HEK293 (cell line): ENCODE results near the gene UBAP2.

Source experiments
- CTCF ChIA-PET: fragments of 350-600 bp; formaldehyde crosslinking; extraction: SDS; loops from one replicate; lab custom pipeline; 2021; ENCODE audit warnings: antibody characterized with exemption; lab: Yijun Ruan, JAX
- POLR2A ChIA-PET: fragments of 300-600 bp; formaldehyde crosslinking; extraction: SDS; loops from one replicate; lab custom pipeline; 2020; ENCODE audit warnings: antibody characterized with exemption, inconsistent platforms; lab: Yijun Ruan, JAX
- H3K27ac ChIP-seq: fragments of 200-500 bp; sonication (Bioruptor generic); 2 replicates; pipeline ENCODE4 v1.5.1; 2014; ENCODE audit warnings: low read depth, low read length, control low read depth, inconsistent platforms; ENCODE audit errors: extremely low read depth
- H3K36me3 ChIP-seq, 2 experiments: fragments of 200-500 bp in 1 of 2; sonication (Bioruptor generic) in 1 of 2; 1 replicate in 1 of 2; 2 replicates in 1 of 2; pipeline ENCODE4 v1.5.1; 2014 to 2017; ENCODE audit warnings: inconsistent platforms in 2 of 2, low read length in 2 of 2; ENCODE audit not compliant: control insufficient read depth in 2 of 2, insufficient read depth in 1 of 2
- H3K4me1 ChIP-seq: fragments of 200-500 bp; sonication (Bioruptor generic); 2 replicates; pipeline ENCODE4 v1.5.1; 2014; ENCODE audit warnings: mild to moderate bottlenecking, low read length, inconsistent platforms; ENCODE audit not compliant: control insufficient read depth, insufficient read depth
- H3K4me3 ChIP-seq: 2 replicates; pipeline ENCODE4 v1.5.1; 2011; ENCODE audit warnings: low read depth, mild to moderate bottlenecking, control low read depth, low read length, moderate library complexity
- H3K9me3 ChIP-seq: fragments of 200-500 bp; sonication (Bioruptor generic); 2 replicates; pipeline ENCODE4 v1.5.1; 2014; ENCODE audit warnings: low read depth, low read length, inconsistent platforms; ENCODE audit not compliant: control insufficient read depth, insufficient read depth
- FEZF1 ChIP-seq: fragments of 450-650 bp; formaldehyde crosslinking; IDR thresholded peaks from 2 replicates; pipeline ENCODE4 v1.5.1; 2016; ENCODE audit warnings: missing biosample characterization, missing genetic modification characterization
- KLF1 ChIP-seq: fragments of 450-650 bp; formaldehyde crosslinking; IDR thresholded peaks from 2 replicates; pipeline ENCODE4 v1.5.1; 2016; ENCODE audit warnings: missing biosample characterization, missing genetic modification characterization
- SETDB1 ChIP-seq: IDR thresholded peaks from one replicate; pipeline ENCODE4 v1.6.1; 2017; ENCODE audit warnings: mild to moderate bottlenecking, low read length, moderate library complexity, mixed read lengths; ENCODE audit not compliant: insufficient read length
- ZFP41 ChIP-seq: fragments of 450-650 bp; formaldehyde crosslinking; IDR thresholded peaks from 2 replicates; pipeline ENCODE4 v1.5.1; 2016; ENCODE audit warnings: missing biosample characterization, missing genetic modification characterization, borderline replicate concordance
- ZIC2 ChIP-seq: fragments of 450-650 bp; formaldehyde crosslinking; IDR thresholded peaks from 2 replicates; pipeline ENCODE4 v1.5.1; 2016; ENCODE audit warnings: missing biosample characterization, missing genetic modification characterization
- ZNF133 ChIP-seq: fragments of 450-650 bp; formaldehyde crosslinking; IDR thresholded peaks from 2 replicates; pipeline ENCODE4 v1.5.1; 2016; ENCODE audit warnings: missing biosample characterization, missing genetic modification characterization
- ZNF292 ChIP-seq: fragments of 450-650 bp; formaldehyde crosslinking; IDR thresholded peaks from 2 replicates; pipeline ENCODE4 v1.5.1; 2016; ENCODE audit warnings: low read depth, missing biosample characterization, missing genetic modification characterization, borderline replicate concordance
- ZNF366 ChIP-seq: fragments of 450-650 bp; formaldehyde crosslinking; conservative IDR thresholded peaks from 2 replicates; pipeline ENCODE4 v1.5.1; 2016; ENCODE audit warnings: missing biosample characterization, missing genetic modification characterization
- ZNF48 ChIP-seq: fragments of 450-650 bp; formaldehyde crosslinking; IDR thresholded peaks from 2 replicates; pipeline ENCODE4 v1.5.1; 2016; ENCODE audit warnings: missing biosample characterization, missing genetic modification characterization
- ZNF558 ChIP-seq: fragments of 450-650 bp; formaldehyde crosslinking; IDR thresholded peaks from 2 replicates; pipeline ENCODE4 v1.5.1; 2016; ENCODE audit warnings: missing biosample characterization, missing genetic modification characterization
- ZNF571 ChIP-seq: fragments of 450-650 bp; formaldehyde crosslinking; IDR thresholded peaks from 2 replicates; pipeline ENCODE4 v1.5.0; 2017; ENCODE audit warnings: missing biosample characterization, missing genetic modification characterization
- ZNF785 ChIP-seq: fragments of 450-650 bp; formaldehyde crosslinking; IDR thresholded peaks from 2 replicates; pipeline ENCODE4 v1.5.1; 2016; ENCODE audit warnings: missing biosample characterization, missing genetic modification characterization
- ZNF791 ChIP-seq: fragments of 450-650 bp; formaldehyde crosslinking; IDR thresholded peaks from 2 replicates; pipeline ENCODE4 v1.5.1; 2016; ENCODE audit warnings: missing biosample characterization, missing genetic modification characterization
- TF ChIP-seq, protein P1 (sequence below): fragments of 450-650 bp; formaldehyde crosslinking; IDR thresholded peaks from 2 replicates; pipeline ENCODE4 v1.5.1; 2016; ENCODE audit warnings: missing biosample characterization, missing genetic modification characterization
- TF ChIP-seq, protein P2 (sequence below): fragments of 450-650 bp; IDR thresholded peaks from 2 replicates; pipeline ENCODE4 v1.5.1; 2018; ENCODE audit warnings: missing biosample characterization, missing genetic modification characterization
- TF ChIP-seq, protein P3 (sequence below): fragments of 450-650 bp; formaldehyde crosslinking; IDR thresholded peaks from 2 replicates; pipeline ENCODE4 v1.5.1; 2016; ENCODE audit warnings: missing biosample characterization, missing genetic modification characterization
- TF ChIP-seq, protein P4 (sequence below): fragments of 450-650 bp; formaldehyde crosslinking; IDR thresholded peaks from 2 replicates; pipeline ENCODE4 v1.5.1; 2016; ENCODE audit warnings: missing biosample characterization, missing genetic modification characterization
- TF ChIP-seq, protein P5 (sequence below): fragments of 450-650 bp; formaldehyde crosslinking; IDR thresholded peaks from 2 replicates; pipeline ENCODE4 v1.5.1; 2016; ENCODE audit warnings: missing biosample characterization, missing genetic modification characterization, low read depth
- TF ChIP-seq, protein P6 (sequence below): fragments of 450-650 bp; formaldehyde crosslinking; IDR thresholded peaks from 2 replicates; pipeline ENCODE4 v1.5.1; 2017; ENCODE audit warnings: missing biosample characterization, missing genetic modification characterization
- TF ChIP-seq, protein P7 (sequence below): fragments of 450-650 bp; formaldehyde crosslinking; IDR thresholded peaks from 2 replicates; pipeline ENCODE4 v1.5.1; 2016; ENCODE audit warnings: missing biosample characterization, missing genetic modification characterization

The UBAP2 gene

DNA sequence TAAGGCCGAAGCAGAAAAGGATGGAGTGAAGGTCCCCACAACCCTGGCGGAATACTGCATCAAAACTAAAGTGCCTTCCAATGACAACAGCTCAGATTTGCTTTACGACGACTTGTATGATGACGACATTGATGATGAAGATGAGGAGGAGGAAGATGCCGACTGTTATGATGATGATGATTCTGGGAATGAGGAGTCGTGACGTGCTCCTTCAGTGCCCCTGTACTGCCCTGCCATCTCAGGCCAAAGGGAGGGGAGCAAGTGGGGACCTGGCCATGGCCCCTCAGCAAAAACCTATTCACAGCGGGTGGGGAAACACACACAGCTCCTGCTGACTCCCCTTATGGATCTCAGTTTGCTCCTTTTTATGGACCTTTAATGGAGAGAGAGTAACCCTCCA is 131.7 kb downstream of the UBAP2 start:
- Histone ChIP-seq H3K4me1 (no peaks in the 10 kb centered on the region), H3K36me3 (peaks cover 19 to 91% of the 10 kb centered on the region in 2 experiments), H3K9me3 (no peaks in the 10 kb centered on the region), H3K27ac (no peak overlapping the region)
- CTCF ChIA-PET = interaction anchor here (0.7 to 1.0 kb wide), 2 partner anchors 8 to 10 kb away, joined by 3 to 4 read pairs; no protein-coding TSS in a partner anchor
- POLR2A ChIA-PET = no interaction called here
- TF ChIP-seq ZNF366 (tag by site-specific recombination) = no peak
- TF ChIP-seq ZNF571 = no peak
- TF ChIP-seq, protein P1, sequence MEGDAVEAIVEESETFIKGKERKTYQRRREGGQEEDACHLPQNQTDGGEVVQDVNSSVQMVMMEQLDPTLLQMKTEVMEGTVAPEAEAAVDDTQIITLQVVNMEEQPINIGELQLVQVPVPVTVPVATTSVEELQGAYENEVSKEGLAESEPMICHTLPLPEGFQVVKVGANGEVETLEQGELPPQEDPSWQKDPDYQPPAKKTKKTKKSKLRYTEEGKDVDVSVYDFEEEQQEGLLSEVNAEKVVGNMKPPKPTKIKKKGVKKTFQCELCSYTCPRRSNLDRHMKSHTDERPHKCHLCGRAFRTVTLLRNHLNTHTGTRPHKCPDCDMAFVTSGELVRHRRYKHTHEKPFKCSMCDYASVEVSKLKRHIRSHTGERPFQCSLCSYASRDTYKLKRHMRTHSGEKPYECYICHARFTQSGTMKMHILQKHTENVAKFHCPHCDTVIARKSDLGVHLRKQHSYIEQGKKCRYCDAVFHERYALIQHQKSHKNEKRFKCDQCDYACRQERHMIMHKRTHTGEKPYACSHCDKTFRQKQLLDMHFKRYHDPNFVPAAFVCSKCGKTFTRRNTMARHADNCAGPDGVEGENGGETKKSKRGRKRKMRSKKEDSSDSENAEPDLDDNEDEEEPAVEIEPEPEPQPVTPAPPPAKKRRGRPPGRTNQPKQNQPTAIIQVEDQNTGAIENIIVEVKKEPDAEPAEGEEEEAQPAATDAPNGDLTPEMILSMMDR = no peak
- TF ChIP-seq, protein P2, sequence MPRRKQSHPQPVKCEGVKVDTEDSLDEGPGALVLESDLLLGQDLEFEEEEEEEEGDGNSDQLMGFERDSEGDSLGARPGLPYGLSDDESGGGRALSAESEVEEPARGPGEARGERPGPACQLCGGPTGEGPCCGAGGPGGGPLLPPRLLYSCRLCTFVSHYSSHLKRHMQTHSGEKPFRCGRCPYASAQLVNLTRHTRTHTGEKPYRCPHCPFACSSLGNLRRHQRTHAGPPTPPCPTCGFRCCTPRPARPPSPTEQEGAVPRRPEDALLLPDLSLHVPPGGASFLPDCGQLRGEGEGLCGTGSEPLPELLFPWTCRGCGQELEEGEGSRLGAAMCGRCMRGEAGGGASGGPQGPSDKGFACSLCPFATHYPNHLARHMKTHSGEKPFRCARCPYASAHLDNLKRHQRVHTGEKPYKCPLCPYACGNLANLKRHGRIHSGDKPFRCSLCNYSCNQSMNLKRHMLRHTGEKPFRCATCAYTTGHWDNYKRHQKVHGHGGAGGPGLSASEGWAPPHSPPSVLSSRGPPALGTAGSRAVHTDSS (tag by site-specific recombination) = peak; percentile 90
- TF ChIP-seq ZNF48 (tag by site-specific recombination) = no peak
- 0 out of 2 replicates have a peak, but pooled peaks have one; percentile 9 for TF ChIP-seq ZIC2 (tag by site-specific recombination)
- no peak for TF ChIP-seq ZNF791
- no peak for TF ChIP-seq ZNF133
- TF ChIP-seq ZNF785 = no peak
- TF ChIP-seq, all 188 proteins: peak for 2
- H3K4me3 ChIP-seq = no peak overlapping the region

DNA sequence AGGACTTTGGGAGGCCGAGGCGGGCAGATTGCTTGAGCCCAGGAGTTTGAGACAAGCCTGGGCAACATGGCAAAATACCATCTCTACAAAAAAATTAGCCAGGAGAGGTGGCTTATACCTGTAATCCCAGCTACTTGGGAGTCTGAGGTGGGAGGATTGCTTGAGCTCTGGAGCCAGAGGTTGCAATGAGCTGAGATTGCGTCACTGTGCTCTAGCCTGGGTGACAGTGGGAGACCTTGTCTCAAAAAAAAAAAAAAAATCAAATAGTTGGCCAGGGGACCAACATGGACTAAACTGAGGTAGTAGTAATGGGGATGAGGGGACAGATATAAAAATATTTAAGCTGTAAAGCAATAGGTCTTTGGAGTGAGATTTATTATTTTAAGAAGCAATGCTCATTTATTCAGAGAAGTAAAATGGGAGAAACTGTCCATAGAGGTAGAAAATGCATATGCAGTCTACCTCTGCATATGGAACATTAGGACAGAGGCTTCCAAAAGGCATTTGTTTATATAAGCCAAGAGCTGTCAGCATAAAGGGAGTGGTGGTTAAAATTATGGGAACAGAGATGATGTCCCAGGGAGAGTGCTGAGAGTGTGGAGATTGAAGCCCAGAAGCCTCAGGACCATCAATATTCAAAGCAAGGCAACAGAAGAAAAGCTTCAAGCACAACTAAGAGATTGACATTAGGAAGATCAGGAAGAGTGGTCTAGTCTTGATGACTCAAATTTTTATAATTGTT is 133.6 kb downstream of the UBAP2 start:
- ChIA-PET CTCF (interaction anchor here (0.7 to 5.3 kb wide), 5 partner anchors 9 to 711 kb away, joined by 3 to 34 read pairs (median 6); no protein-coding TSS in a partner anchor), POLR2A (interaction anchor here (0.6 to 0.7 kb wide), 2 partner anchors 102 to 133 kb away, joined by 3 to 4 read pairs; partner anchors contain the start of gene UBAP2)
- 0 out of 2 replicates have a peak, but pooled peaks have one; percentile 12 for TF ChIP-seq KLF1 (tag by site-specific recombination)
- TF ChIP-seq, protein P3, sequence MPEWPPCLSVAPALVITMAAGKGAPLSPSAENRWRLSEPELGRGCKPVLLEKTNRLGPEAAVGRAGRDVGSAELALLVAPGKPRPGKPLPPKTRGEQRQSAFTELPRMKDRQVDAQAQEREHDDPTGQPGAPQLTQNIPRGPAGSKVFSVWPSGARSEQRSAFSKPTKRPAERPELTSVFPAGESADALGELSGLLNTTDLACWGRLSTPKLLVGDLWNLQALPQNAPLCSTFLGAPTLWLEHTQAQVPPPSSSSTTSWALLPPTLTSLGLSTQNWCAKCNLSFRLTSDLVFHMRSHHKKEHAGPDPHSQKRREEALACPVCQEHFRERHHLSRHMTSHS = no peak
- no peak overlapping the region for H3K4me3 ChIP-seq
- peaks cover 22 to 74% of the 10 kb centered on the region in 2 experiments for H3K36me3 ChIP-seq
- H3K27ac ChIP-seq = no peak overlapping the region
- no peaks in the 10 kb centered on the region for H3K9me3 ChIP-seq
- H3K4me1 ChIP-seq = no peaks in the 10 kb centered on the region

DNA sequence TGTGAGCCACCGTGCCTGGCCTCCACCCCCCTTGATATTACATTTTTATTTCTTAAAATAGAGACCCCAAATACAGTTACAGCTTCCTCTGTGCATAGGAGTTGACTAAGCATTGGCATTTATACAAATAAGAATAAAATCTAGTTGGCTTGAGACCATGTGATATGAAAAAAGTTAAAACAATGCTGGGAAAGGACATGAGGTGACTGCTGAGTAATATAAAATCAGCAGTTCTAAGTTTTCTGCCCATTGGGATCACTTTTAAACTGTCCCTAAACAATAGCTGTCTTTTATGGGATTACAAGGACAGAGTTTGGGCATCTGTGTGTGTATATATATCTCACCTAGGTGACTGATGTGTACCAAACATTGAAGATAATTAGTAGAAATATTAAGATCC is 135.1 kb downstream of the UBAP2 start:
- Histone ChIP-seq H3K9me3 (no peaks in the 10 kb centered on the region), H3K27ac (no peak overlapping the region), H3K36me3 (peaks cover 22 to 62% of the 10 kb centered on the region in 2 experiments), H3K4me3 (no peak overlapping the region), H3K4me1 (no peaks in the 10 kb centered on the region)
- CTCF ChIA-PET = interaction anchor here (0.7 to 5.3 kb wide), 4 partner anchors 11 to 176 kb away, joined by 3 to 34 read pairs (median 6); no protein-coding TSS in a partner anchor
- POLR2A ChIA-PET = interaction anchor here (1.2 kb wide), 1 partner anchor 29 kb away, joined by 3 read pairs; no protein-coding TSS in a partner anchor
- TF ChIP-seq, protein P4, sequence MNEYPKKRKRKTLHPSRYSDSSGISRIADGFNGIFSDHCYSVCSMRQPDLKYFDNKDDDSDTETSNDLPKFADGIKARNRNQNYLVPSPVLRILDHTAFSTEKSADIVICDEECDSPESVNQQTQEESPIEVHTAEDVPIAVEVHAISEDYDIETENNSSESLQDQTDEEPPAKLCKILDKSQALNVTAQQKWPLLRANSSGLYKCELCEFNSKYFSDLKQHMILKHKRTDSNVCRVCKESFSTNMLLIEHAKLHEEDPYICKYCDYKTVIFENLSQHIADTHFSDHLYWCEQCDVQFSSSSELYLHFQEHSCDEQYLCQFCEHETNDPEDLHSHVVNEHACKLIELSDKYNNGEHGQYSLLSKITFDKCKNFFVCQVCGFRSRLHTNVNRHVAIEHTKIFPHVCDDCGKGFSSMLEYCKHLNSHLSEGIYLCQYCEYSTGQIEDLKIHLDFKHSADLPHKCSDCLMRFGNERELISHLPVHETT (tag by site-specific recombination) = no peak
- TF ChIP-seq, protein P5, sequence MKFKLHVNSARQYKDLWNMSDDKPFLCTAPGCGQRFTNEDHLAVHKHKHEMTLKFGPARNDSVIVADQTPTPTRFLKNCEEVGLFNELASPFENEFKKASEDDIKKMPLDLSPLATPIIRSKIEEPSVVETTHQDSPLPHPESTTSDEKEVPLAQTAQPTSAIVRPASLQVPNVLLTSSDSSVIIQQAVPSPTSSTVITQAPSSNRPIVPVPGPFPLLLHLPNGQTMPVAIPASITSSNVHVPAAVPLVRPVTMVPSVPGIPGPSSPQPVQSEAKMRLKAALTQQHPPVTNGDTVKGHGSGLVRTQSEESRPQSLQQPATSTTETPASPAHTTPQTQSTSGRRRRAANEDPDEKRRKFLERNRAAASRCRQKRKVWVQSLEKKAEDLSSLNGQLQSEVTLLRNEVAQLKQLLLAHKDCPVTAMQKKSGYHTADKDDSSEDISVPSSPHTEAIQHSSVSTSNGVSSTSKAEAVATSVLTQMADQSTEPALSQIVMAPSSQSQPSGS (tag by site-specific recombination) = no peak
- no peak for TF ChIP-seq ZNF558
- TF ChIP-seq, protein P6, sequence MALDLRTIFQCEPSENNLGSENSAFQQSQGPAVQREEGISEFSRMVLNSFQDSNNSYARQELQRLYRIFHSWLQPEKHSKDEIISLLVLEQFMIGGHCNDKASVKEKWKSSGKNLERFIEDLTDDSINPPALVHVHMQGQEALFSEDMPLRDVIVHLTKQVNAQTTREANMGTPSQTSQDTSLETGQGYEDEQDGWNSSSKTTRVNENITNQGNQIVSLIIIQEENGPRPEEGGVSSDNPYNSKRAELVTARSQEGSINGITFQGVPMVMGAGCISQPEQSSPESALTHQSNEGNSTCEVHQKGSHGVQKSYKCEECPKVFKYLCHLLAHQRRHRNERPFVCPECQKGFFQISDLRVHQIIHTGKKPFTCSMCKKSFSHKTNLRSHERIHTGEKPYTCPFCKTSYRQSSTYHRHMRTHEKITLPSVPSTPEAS (tag by site-specific recombination) = no peak
- no peak for TF ChIP-seq ZFP41
- TF ChIP-seq SETDB1 = no peak
- TF ChIP-seq, protein P7, sequence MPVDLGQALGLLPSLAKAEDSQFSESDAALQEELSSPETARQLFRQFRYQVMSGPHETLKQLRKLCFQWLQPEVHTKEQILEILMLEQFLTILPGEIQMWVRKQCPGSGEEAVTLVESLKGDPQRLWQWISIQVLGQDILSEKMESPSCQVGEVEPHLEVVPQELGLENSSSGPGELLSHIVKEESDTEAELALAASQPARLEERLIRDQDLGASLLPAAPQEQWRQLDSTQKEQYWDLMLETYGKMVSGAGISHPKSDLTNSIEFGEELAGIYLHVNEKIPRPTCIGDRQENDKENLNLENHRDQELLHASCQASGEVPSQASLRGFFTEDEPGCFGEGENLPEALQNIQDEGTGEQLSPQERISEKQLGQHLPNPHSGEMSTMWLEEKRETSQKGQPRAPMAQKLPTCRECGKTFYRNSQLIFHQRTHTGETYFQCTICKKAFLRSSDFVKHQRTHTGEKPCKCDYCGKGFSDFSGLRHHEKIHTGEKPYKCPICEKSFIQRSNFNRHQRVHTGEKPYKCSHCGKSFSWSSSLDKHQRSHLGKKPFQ (tag by site-specific recombination) = no peak
- TF ChIP-seq ZNF292 = no peak
- TF ChIP-seq ZNF785 = no peak
- no peak for TF ChIP-seq FEZF1 (tag by site-specific recombination)
